ENCODE measurements around the gene EEF1AKMT4.

The EEF1AKMT4 gene

DNA sequence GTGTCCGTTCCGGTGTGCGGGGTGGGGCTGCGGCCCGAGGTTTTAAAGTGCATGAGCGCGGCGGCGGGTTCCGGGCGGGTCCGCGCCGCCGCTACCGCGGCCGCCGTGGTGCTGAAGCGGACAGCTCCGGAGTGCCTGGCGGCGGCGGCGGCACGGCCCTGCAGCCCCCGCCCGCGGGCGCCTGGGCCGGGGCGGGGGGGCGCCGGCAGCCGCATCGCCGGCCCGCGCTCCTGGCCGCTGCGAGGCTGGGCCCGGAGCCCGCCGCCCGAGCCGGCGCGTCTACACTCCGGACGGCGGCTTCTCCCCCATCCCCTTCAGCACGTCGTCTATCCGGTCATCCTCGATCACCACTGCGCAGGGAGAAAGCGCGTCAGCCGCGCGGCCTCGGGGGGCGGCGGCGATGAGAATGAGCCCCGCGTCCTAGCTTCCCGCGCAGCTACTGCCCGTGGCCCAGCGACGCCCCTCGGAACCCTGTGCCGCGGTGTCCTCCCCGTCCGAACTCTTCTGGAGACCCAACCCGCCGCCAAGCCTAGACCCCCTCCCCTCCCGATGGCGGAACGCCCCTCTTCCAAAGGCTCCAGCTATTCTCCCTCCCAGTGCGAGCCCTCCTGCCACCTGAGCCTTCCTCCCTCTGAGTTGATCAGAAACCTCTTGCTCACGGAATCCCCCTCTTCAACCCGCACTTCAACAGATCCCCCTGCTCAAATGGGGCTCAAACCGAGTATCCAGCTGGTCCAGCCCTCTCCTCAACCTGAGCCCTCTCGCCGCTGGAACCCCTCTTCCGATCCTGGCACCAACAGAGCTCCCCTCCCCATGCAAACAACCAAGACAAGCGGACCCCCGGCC lies 10.6 kb downstream of the EEF1AKMT4 start:
- Histone ChIP-seq H3K4me3 (ENCODE audit: low read length, poor library complexity, severe bottlenecking) (peak overlapping the region; percentile 75), H3K4me2 (ENCODE audit: low read depth, low read length, poor library complexity, severe bottlenecking) (peak overlapping the region; percentile 57), H3K27me3 (ENCODE audit: insufficient read depth, low read length, poor library complexity, severe bottlenecking) (no peaks in the 10 kb centered on the region), H3K36me3 (ENCODE audit: insufficient read depth, low read length) (no peaks in the 10 kb centered on the region), H3K9ac (ENCODE audit: low read depth, low read length, poor library complexity, severe bottlenecking) (no peak overlapping the region), H3F3A (ENCODE audit: low read depth) (no peaks in the 10 kb centered on the region; the same call in 1 of the 2 replicates), H3K9me3 (ENCODE audit: insufficient read depth, low read depth, low read length) (no peaks in the 10 kb centered on the region), H3K79me2 (ENCODE audit: insufficient read depth, low read length) (no peaks in the 10 kb centered on the region), H3K9me2 (replicated peaks; ENCODE audit: low read depth, low read length) (no peaks in the 10 kb centered on the region), H2AFZ (ENCODE audit: low read length) (no peak overlapping the region), H4K20me1 (ENCODE audit: insufficient read depth, low read length, poor library complexity, severe bottlenecking) (no peaks in the 10 kb centered on the region), H3K4me1 (ENCODE audit: insufficient read depth, low read length, poor library complexity, severe bottlenecking) (peaks cover 8% of the 10 kb centered on the region)
- no peak for TF ChIP-seq EZH2phosphoT487 (IDR thresholded peaks at IDR 0.05; ENCODE audit: borderline replicate concordance)
- TF ChIP-seq, protein P1, sequence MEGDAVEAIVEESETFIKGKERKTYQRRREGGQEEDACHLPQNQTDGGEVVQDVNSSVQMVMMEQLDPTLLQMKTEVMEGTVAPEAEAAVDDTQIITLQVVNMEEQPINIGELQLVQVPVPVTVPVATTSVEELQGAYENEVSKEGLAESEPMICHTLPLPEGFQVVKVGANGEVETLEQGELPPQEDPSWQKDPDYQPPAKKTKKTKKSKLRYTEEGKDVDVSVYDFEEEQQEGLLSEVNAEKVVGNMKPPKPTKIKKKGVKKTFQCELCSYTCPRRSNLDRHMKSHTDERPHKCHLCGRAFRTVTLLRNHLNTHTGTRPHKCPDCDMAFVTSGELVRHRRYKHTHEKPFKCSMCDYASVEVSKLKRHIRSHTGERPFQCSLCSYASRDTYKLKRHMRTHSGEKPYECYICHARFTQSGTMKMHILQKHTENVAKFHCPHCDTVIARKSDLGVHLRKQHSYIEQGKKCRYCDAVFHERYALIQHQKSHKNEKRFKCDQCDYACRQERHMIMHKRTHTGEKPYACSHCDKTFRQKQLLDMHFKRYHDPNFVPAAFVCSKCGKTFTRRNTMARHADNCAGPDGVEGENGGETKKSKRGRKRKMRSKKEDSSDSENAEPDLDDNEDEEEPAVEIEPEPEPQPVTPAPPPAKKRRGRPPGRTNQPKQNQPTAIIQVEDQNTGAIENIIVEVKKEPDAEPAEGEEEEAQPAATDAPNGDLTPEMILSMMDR (conservative IDR thresholded peaks at IDR 0.05; ENCODE audit: low read length) = no peak

DNA sequence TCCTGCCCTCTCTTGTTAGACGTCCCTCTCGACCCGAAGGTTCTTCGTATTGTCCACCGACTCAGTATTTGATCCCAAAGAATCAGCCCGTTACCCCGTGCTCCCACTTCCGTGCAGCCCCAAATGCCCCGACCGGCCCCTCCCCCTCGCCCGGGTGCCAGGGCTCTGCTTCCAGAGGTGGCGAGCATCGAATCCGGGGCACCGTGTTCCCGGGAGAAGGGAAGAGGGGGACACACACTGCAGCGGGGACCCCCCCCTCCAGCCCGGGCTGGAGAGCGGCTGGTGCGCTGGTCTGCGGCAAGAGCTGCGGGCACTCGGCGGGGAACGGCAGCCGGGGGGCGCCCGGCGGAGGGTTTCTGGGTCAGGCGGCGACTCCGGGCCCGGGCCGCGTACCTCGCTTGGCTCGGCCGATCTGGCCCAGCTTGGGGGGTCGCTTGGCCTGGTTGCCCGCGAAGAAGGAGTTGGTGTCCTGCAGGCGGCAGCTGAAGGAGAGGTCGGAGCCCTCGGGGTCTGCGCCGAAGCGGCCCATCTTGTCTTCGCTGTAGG lies 11.3 kb downstream of the EEF1AKMT4 start:
- peak overlapping the region; percentile 83 for H2AFZ ChIP-seq (ENCODE audit: low read length)
- H3K4me1 ChIP-seq (ENCODE audit: insufficient read depth, low read length, poor library complexity, severe bottlenecking) = peaks cover 8% of the 10 kb centered on the region
- no peaks in the 10 kb centered on the region for H3K79me2 ChIP-seq (ENCODE audit: insufficient read depth, low read length)
- no peaks in the 10 kb centered on the region for H4K20me1 ChIP-seq (ENCODE audit: insufficient read depth, low read length, poor library complexity, severe bottlenecking)
- H3K4me2 ChIP-seq (ENCODE audit: low read depth, low read length, poor library complexity, severe bottlenecking) = peak overlapping the region; percentile 57
- H3K9me2 ChIP-seq (replicated peaks; ENCODE audit: low read depth, low read length) = no peaks in the 10 kb centered on the region
- peak overlapping the region; percentile 70 for H3K9ac ChIP-seq (ENCODE audit: low read depth, low read length, poor library complexity, severe bottlenecking)
- no peaks in the 10 kb centered on the region; the same call in 1 of the 2 replicates for H3F3A ChIP-seq (ENCODE audit: low read depth)
- TF ChIP-seq, protein P1 (conservative IDR thresholded peaks at IDR 0.05; ENCODE audit: low read length) = no peak
- no peak for TF ChIP-seq EZH2phosphoT487 (IDR thresholded peaks at IDR 0.05; ENCODE audit: borderline replicate concordance)
- H3K36me3 ChIP-seq (ENCODE audit: insufficient read depth, low read length) = no peaks in the 10 kb centered on the region
- H3K9me3 ChIP-seq (ENCODE audit: insufficient read depth, low read depth, low read length) = no peaks in the 10 kb centered on the region
- peak overlapping the region; percentile 75 for H3K4me3 ChIP-seq (ENCODE audit: low read length, poor library complexity, severe bottlenecking)
- H3K27me3 ChIP-seq (ENCODE audit: insufficient read depth, low read length, poor library complexity, severe bottlenecking) = no peaks in the 10 kb centered on the region

DNA sequence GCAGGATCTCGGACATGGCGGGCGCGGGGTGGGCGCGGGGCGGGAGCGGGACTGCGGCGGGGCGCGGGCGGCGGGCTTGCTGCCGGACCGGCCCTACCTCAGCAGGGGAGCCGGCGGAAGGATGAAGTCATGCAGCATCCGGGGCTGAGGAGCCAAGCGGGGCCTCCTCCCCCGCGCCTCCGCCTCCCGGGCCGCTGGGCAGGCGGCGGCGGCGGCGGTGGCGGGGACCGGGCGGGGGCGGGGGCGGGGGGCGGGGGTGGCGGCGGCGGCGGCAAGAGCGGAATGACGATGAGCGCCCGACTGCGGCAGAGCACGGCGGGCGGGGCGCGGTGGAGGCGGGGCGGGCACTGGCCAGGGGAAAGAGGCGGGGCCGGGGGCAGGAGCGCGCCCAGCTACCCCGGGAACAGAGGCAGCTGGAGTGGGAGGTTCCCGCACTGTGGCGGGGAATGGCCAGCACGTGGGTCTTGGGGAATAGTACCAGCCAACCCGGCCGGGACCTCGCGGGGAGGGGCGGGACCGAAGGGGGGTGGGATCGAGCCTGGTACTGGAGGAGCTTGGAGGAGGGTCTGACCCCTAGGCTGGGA lies 11.9 kb downstream of the EEF1AKMT4 start, which contains the start of gene CAMK2N2:
TSS of gene CAMK2N2 (minus strand) at position 284 of the 584 bp plus-strand sequence. CDS start at position 16, 268 bp downstream.
- H3K9me2 ChIP-seq (replicated peaks; ENCODE audit: low read depth, low read length) = no peaks in the 10 kb centered on the region

More for the DNA sequence above, 11.9 kb downstream of the EEF1AKMT4 start, which contains the start of gene CAMK2N2:
- no peaks in the 10 kb centered on the region for H3K79me2 ChIP-seq (ENCODE audit: insufficient read depth, low read length)
- H3K36me3 ChIP-seq (ENCODE audit: insufficient read depth, low read length) = no peaks in the 10 kb centered on the region
- peaks cover 8% of the 10 kb centered on the region for H3K4me1 ChIP-seq (ENCODE audit: insufficient read depth, low read length, poor library complexity, severe bottlenecking)
- H3F3A ChIP-seq (ENCODE audit: low read depth) = no peaks in the 10 kb centered on the region; the same call in 1 of the 2 replicates
- H3K27me3 ChIP-seq (ENCODE audit: insufficient read depth, low read length, poor library complexity, severe bottlenecking) = no peaks in the 10 kb centered on the region
- TF ChIP-seq EZH2phosphoT487 (IDR thresholded peaks at IDR 0.05; ENCODE audit: borderline replicate concordance) = no peak
- TF ChIP-seq, protein P1 (conservative IDR thresholded peaks at IDR 0.05; ENCODE audit: low read length) = no peak
- H3K4me3 ChIP-seq (ENCODE audit: low read length, poor library complexity, severe bottlenecking) = peak within 1 kb of the TSS; percentile 91
- H3K9me3 ChIP-seq (ENCODE audit: insufficient read depth, low read depth, low read length) = no peaks in the 10 kb centered on the region
- H3K4me2 ChIP-seq (ENCODE audit: low read depth, low read length, poor library complexity, severe bottlenecking) = peak within 1 kb of the TSS; percentile 95
- peak within 1 kb of the TSS; percentile 84 for H3K9ac ChIP-seq (ENCODE audit: low read depth, low read length, poor library complexity, severe bottlenecking)
- H4K20me1 ChIP-seq (ENCODE audit: insufficient read depth, low read length, poor library complexity, severe bottlenecking) = no peaks in the 10 kb centered on the region
- H2AFZ ChIP-seq (ENCODE audit: low read length) = peak within 1 kb of the TSS; percentile 100

All from Loucy (cell line).